HG02763 (cell line): ENCODE data around the gene DOCK2.
"Not testable (repeated sequence)": the region's sequence is repeated elsewhere in the genome, so short reads cannot be mapped to it uniquely, and the experiment has no call there.

Experiments used
- ATAC-seq: cut with Tn5 transposase; IDR thresholded peaks from one replicate; pipeline ENCODE4 v1.9.1; 2021; ENCODE audit warnings: mild to moderate bottlenecking, moderate library complexity; ENCODE audit not compliant: unreplicated experiment

Gene DOCK2

DNA sequence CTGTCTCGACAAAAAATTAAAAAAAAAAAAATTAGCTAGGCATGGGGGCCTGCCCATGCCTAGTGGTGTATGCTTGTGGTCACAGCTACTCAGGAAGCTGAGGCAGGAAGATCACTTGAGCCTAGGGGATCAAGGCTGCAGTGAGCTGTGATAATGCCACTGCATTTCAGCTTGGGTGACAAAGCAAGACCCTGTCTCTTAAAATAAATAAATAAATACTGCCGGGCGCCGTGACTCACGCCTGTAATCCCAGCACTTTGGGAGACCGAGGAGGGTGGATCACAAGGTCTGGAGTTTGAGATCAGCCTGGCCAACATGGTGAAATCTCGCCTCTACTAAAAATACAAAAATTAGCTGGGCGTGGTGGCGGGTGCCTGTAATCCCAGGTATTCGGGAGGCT lies 115.5 kb downstream of the DOCK2 start:
- not testable (repeated sequence) for ATAC-seq

DNA sequence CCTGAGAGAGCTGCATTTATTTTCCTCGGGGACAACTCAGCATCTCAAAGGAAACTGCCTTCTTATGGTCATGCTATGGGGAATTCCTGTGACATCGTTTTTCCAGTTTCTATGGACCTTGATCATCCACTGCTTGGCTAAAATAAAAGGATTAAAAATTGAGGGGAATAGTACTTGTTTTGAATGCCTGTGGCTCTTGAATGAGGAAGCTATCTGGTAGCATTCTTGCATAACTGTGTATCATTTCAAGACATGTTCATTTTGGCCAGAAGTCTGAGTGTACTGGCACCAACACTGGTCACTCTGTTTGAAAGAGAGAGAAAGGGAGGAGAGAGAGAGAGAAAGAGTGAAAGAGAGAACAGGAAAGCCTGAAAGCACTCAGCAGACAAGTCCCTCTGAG lies 116.7 kb downstream of the DOCK2 start:
- no peak for ATAC-seq

DNA sequence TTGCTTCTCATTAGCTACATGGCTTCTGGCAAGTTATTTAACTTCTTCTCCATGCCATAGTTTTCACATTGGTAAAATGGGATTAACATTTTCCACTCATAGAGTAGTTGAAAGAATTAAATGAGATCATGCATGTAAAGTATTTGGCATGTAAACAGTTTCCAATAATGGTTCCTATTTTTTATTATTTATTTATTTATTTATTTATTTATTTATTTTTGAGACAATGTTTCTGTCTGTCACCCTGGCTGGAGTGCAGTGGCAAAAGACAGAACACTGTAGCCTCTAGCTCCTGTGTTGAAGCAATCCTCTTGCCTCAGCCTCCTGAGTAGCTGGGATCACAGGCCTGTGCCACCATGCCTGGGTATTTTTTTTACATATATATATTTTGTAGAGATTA lies 117.7 kb downstream of the DOCK2 start:
- ATAC-seq: no peak

DNA sequence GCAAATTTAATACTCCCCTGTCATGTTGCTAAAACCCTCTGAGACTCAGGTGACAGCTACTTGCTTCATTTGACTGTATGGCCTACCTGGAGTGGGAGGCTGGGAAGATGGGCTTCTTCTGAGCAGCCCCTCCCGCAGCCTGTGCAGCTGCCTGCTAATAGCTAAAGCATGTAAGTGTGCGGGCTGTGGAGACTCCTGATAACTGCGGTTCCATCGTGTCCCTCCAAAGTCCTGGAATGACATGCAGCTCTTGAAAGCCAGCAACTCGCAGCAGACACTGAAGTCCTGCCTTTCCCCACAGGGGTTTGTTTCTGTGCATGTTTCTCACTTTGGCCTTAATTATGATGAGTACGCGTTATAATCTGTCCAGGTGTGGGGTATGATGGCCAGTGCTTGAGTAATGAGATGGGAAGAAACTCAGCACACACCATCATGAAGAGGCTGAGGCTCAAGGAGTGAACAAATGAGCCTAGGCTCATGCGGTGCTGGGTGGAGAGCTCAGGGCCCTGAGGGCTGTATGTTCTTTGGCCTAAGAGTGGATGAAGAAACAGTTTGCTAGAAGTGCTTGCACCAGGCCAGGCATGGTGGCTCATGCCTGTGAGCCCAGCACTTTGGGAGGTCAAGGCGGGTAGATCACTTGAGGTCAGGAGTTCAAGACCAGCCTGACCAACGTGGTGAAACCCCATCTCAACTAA lies 119.1 kb downstream of the DOCK2 start:
- no peak for ATAC-seq

DNA sequence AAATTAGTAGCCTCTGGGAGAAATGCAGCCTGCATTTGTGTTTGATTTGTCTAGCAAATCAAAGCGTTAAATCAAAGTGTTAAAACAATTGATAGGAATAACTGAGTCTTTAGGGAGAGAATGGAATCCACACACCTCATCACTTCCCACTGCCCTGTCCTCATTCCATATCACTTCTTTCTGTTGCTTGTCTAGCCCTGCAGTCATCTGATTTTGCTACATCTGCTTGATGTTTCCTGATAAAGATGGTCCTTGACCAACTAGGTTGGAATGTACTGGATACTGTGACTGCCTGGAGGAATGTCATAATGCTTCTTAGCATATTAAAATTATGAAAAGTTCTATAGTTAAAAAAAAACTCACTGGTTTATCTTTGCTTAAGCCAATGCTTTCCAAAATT lies 119.9 kb downstream of the DOCK2 start:
- ATAC-seq: no peak

GRCh38 chr5:169758886-169759285 lies 121.8 kb downstream of the DOCK2 start:
- no peak for ATAC-seq

DNA sequence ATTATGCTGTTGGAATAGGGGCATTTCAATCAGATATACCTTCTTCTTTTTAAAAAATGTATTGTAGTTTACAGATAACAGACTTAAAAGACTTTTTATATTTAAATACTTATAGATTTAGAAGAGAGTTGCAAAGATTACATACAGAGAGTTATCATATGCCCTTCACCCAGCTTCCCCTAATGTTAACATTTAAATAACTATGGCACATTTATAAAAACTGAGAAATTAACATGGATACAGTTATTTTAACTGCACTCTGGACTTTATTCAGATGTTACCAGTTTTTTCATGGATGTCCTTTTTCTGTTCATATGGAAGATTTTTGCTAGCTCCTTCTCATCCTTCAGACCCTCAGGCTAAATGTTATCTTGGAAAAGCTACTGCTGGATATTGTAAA lies 123.2 kb downstream of the DOCK2 start:
- ATAC-seq: no peak

DNA sequence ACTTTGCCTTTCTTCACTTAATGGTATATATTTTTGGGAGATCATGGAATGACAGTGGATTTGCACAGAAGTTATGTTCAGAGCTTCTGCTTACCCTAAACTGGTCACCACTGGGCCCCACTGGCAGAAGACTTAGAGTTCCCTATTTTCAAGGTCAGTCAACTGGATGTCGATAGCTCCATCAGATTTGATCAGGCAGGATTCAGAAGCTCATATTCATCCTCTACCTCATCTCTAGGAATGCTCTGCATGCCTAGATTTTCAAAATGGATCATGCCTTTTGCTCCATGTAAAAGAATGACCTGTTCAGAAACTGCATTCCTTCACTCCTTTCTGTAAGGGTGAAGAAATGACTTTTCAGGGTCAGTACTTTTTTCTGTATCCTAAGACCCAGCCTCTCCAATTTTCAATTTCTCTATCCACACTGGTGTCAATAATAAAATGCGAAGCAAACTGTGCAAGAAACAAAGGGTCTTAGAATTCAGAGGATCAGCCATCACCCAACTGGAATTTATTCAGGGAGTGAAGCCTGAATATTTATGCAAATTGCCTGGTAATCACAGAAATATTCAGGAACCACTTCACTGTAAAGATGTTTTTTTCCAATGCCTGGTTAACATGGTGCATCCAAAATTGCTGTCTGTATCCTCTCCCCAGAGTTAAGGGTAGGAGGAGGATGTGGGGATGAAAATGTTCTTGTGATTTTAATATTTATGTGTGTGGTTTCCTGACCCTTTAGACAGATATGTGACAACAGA lies 125.4 kb downstream of the DOCK2 start:
- no peak for ATAC-seq

- peak; percentile 75 for ATAC-seq
These were observed 126.4 kb downstream of the DOCK2 start for GRCh38 chr5:169763376-169764017.

DNA sequence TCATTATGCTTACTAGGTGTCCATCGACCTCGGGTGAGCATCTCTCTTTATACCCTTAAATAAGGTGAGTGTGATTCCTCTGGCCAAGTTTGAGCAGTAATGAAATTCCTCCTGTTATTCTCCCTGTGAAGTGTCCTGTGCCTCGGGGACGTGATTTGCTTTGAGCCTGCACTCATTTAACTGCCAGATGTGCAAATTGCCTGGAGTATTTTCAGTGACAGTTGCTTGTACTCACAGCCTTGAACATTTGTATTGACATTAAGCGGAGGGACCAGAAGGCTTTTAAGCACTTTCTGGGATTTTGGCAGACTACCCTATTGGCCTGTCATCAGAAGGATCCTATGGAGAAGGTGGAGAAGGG lies 126.9 kb downstream of the DOCK2 start:
- no peak for ATAC-seq

GRCh38 chr5:169765176-169765996 lies 128.3 kb downstream of the DOCK2 start:
- ATAC-seq: no peak

- not testable (repeated sequence) for ATAC-seq
These were observed 129.9 kb downstream of the DOCK2 start for GRCh38 chr5:169766943-169767342.

- no peak for ATAC-seq
These were observed 130.9 kb downstream of the DOCK2 start for GRCh38 chr5:169767938-169768337.

DNA sequence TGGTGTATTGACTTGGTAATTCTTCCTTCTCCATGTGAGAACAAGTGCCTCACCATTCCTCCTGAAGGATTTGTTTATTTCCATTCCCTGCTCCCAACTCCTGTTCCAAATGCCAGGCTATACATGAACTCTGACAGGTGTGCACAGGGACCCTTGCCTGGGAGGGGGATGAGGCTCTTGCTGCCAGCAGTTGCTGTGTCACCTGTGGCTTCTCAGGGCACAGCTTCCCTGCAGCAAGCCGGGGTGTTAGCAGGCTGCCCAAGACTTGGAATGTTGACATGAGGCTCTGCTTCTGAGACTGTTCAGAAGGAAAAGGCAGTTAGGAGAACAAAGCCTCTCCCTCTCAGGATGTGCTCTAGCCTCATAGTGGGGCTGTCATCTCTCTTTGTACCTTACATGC lies 131.3 kb downstream of the DOCK2 start:
- no peak for ATAC-seq

GRCh38 chr5:169770109-169770508 lies 133.0 kb downstream of the DOCK2 start:
- no peak for ATAC-seq

DNA sequence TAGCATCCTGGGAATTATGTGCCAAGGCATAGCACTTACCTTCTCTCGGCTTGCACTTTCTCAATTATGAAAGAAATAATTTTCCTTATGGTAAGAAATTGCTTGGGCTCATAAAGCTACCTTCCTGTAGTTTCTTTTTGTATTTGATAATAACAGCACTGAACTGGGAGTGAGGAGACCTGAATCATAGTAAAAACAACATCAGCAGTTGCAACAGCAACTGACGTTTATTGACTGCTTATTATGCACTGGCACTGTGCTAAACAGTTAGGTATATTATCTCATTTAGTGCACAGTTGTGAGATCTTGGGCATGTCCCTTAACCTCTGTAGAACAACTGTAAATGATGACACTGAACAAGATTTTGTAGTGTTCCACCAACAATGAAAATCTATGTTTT lies 135.2 kb downstream of the DOCK2 start:
- no peak for ATAC-seq

- ATAC-seq: no peak
These were observed 135.6 kb downstream of the DOCK2 start for GRCh38 chr5:169772688-169773087.

- ATAC-seq: no peak
These were observed 140.1 kb downstream of the DOCK2 start for GRCh38 chr5:169777159-169777558.

DNA sequence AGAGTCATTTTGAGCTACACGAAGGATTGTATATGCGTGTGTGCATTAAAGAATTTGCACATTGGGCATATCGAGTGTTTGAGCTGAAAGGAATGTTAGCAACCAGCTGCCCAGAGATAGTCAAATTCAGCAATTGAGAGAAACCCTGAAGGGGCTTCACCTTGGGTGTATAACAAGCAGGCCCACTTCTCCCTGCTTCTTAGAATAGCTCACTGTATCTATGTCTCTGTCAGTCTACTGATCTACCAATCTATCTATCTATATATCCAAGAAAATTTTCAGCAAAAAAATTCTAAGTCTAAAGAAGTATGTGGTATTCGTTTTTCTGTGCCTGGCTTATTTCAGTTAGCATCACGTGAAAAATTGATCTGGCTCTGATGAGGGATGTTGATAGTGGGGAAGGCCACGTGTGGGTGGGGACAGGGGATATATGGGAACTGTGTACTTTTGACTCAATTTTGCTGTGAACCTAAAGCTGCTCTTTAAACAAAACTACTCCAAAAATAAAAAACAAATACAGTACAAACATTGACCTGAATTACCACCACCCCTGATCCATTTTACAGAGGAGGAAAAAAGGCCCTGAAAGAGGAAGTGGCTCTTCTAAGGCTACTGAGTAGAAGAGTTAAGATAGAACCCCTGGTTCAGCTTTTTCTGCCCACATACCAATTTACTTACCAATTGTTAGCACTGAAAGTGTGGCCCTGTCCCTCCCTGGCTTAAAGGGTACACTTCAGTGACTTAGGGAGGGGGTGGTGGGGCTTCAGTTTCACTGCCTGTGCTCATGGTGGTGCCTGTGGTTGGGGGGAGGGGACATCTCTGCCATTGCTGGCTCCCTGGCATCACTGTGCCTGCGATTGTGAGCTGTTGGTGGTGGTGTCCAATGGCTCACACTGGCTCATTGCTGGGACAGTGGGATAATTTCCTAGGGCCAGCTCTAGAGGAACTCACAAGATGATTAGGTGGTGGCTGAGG lies 141.8 kb downstream of the DOCK2 start:
- ATAC-seq: peak; percentile 88
